Ovary (tissue), 10 donors: ENCODE data around the gene MT3. TPM values are rescaled to one million over a fixed set of nuclear protein-coding genes. Genes with fewer than 3 reads are reported as not detected.

ENCODE experiments used
- DNase-seq, 5 donors: peaks; one replicate each; pipeline ENCODE4 v3.0.0-alpha.2; 2019 to 2020
- H3K27ac ChIP-seq, 2 donors: fragments of 200-600 bp; one replicate each; pipeline versions ENCODE4 v1.5.1 to v1.8.0; 2019 to 2022
- H3K27me3 ChIP-seq: fragments of 200-600 bp; one replicate; pipeline ENCODE4 v1.8.0; 2022
- H3K36me3 ChIP-seq: fragments of 200-600 bp; sonication (generic); one replicate; pipeline ENCODE4 v1.5.1; 2019
- H3K4me1 ChIP-seq: one replicate; pipeline ENCODE4 v1.8.1; 2013; ENCODE audit warnings: mild to moderate bottlenecking, moderate library complexity; ENCODE audit not compliant: insufficient read depth
- H3K4me3 ChIP-seq: fragments of 200-600 bp; sonication (generic); one replicate; pipeline ENCODE4 v1.5.1; 2017
- H3K9me3 ChIP-seq, 2 donors: fragments of 200-600 bp in 1 of 2; sonication (generic) in 1 of 2; one replicate each; pipeline versions ENCODE4 v1.5.1 to v1.8.1; 2013 to 2019; ENCODE audit warnings: mild to moderate bottlenecking in 1 of 2, moderate library complexity in 1 of 2
- CTCF ChIP-seq, 3 donors: fragments of 450-650 bp in 2 of 3; fragments of 200-600 bp in 1 of 3; IDR thresholded peaks; one replicate each; pipeline versions ENCODE4 v1.5.1 to v1.8.0; 2016 to 2022; ENCODE audit warnings: antibody characterized with exemption in 3 of 3, mild to moderate bottlenecking in 1 of 3
- EP300 ChIP-seq: sonication (generic); formaldehyde crosslinking; IDR thresholded peaks from one replicate; pipeline ENCODE4 v1.6.1; 2017; ENCODE audit warnings: antibody characterized with exemption
- POLR2A ChIP-seq: fragments of 450-650 bp; IDR thresholded peaks from one replicate; pipeline ENCODE4 v1.6.1; 2017; ENCODE audit warnings: antibody characterized with exemption, mild to moderate bottlenecking, moderate library complexity
- WGBS, 3 donors: extraction: QIAGEN DNeasy Blood & Tissue Kit in 1 of 3; methylation state at CpG; one replicate each; pipeline versions ENCODE4 v1.1.5 to v1.1.7; 2013 to 2017; 5-methylcytosine and 5-hydroxymethylcytosine counted together
- intact Hi-C, 4 donors: fragments of 100-400 bp; cut with DNase I; formaldehyde crosslinking; loops; one replicate each; pipeline versions ENCODE4 v1.11.0 to v1.15.1; 2022 to 2023
- long read RNA-seq, 3 donors: library from polyadenylated mRNA in 2 of 3; unstranded in 2 of 3; transcript quantifications; one replicate each; pipeline ENCODE4 v2.0.0 and lab custom pipeline, GENCODE V29; 2021 to 2026
- polyA plus RNA-seq, 2 donors: library from polyadenylated mRNA; stranded (reverse); fragments of 200-250 nt in 1 of 2; fragments of 350-450 nt in 1 of 2; fragmentation: Illumina TruSeq in 1 of 2; extraction: RNeasy Lipid Tissue Mini Kit (QIAGEN cat#74804) in 1 of 2; gene quantifications; one replicate each; pipeline ENCODE4 v1.2.3, GENCODE V29; 2013 to 2014
- total RNA-seq, 7 donors: library from RNA; depleted of rRNA in 2 of 7; stranded (reverse); fragments of >200 nt in 2 of 7; fragmentation: NEBNext Ultra II Directional in 3 of 7; extraction: Animal tissue kit (Norgen Biotek cat#: 25700) in 3 of 7; gene quantifications; one replicate each; pipeline versions ENCODE4 v1.1.0 to v1.2.4, GENCODE V29; 2016 to 2023
- donor health status: DM: no; HTN: no; CAD: no; lungs with moderate emphysema.
- donor health status: DM: no; HTN: no; CAD: no.
- donor health status: Bipolar disorder and iron deficiency.
- donor health status: DM: yes; HTN: yes; CAD: no.
- donor health status: DM: no; HTN: no; CAD: no.
- donor health status: DM: yes; HTN: yes; CAD: no.

Gene MT3
- total RNA-seq, result 1 to 10 TPM in 3 of 7 donors, under 1 TPM in 1, not detected in 3; 0.53 to 4.8 (median 1.5) TPM
- 1 to 10 TPM in 1 of 2 donors, under 1 TPM in 1; 0.68 to 1.6 TPM for polyA plus RNA-seq
- long read RNA-seq, donor 1, result 0 reads
- long read RNA-seq, donor 2, transcript MT3-201 (3 exons, 569 nt), result major isoform, 19 of 22 reads
- long read RNA-seq, donor 2, partial matches to known transcripts, result 0 of 22 reads
- long read RNA-seq, donor 2, other reads (novel, unspliced or antisense), result 0 of 22 reads
- long read RNA-seq, donor 3, partial matches to known transcripts, result 0 of 1 reads
- long read RNA-seq, donor 3, other reads (novel, unspliced or antisense), result 0 of 1 reads

GRCh38 chr16:56589141-56590039 lies at the start of gene MT3:
Gene MT3, plus strand, starts transcription at chr16:56589528. Its CDS starts 63 bp downstream, at chr16:56589591.
- intact Hi-C loops, result loop anchor here in 2 of 4 donors (10.0 kb wide), 2 partner anchors 75 to 95 kb away; partner anchors contain the start of gene MT1X (in 1 of the 2)
- H3K27ac ChIP-seq, result no peak within 1 kb of the TSS
- 4% methylated on average over 61 to 87 of the region's 87 CpGs for WGBS, 3 donors

GRCh38 chr16:56539656-56540055 lies 49.7 kb upstream of the MT3 start:
- peak in 4 of 5 donors; percentile 35 to 59 (median 45) for DNase-seq
- peak overlapping the region; percentile 42 to 72 for H3K27ac ChIP-seq
- H3K36me3 ChIP-seq, result no peaks in the 10 kb centered on the region

More at GRCh38 chr16:56589141-56590039, at the start of gene MT3:
- Histone ChIP-seq H3K4me3 (no peak within 1 kb of the TSS), H3K4me1 (peaks cover 3% of the 10 kb centered on the region), H3K27me3 (no peaks in the 10 kb centered on the region), H3K9me3 (no peaks in the 10 kb centered on the region), H3K36me3 (no peaks in the 10 kb centered on the region)
- TF ChIP-seq EP300 (no peak), CTCF (IDR thresholded peaks at IDR 0.05) (no peak), POLR2A (no peak)
- peak in 1 of 5 donors; percentile 15 for DNase-seq

GRCh38 chr16:56542039-56542438 lies 47.3 kb upstream of the MT3 start:
- 15 to 49% (median 16%) methylated on average over 2 of the region's 2 CpGs for WGBS, 3 donors
- peaks cover 3% of the 10 kb centered on the region for H3K4me1 ChIP-seq
- H3K4me3 ChIP-seq, result no peak overlapping the region
- H3K36me3 ChIP-seq, result no peaks in the 10 kb centered on the region
- H3K9me3 ChIP-seq, result peaks cover 0 to 3% of the 10 kb centered on the region in 2 donors
- intact Hi-C loops, result no loop called here
- DNase-seq, result no peak
- no peak overlapping the region for H3K27ac ChIP-seq
- TF ChIP-seq POLR2A, result no peak
- no peak for TF ChIP-seq CTCF (IDR thresholded peaks at IDR 0.05)
- no peak for TF ChIP-seq EP300
- H3K27me3 ChIP-seq, result no peaks in the 10 kb centered on the region

More at GRCh38 chr16:56539656-56540055, 49.7 kb upstream of the MT3 start:
- intact Hi-C loops, result no loop called here
- WGBS, 3 donors, result 4 to 12% (median 12%) methylated on average over 4 of the region's 4 CpGs
- TF ChIP-seq CTCF (IDR thresholded peaks at IDR 0.05), result no peak
- no peak for TF ChIP-seq POLR2A
- Histone ChIP-seq H3K27me3 (no peaks in the 10 kb centered on the region), H3K9me3 (peaks cover 0 to 3% of the 10 kb centered on the region in 2 donors), H3K4me3 (no peak overlapping the region), H3K4me1 (peaks cover 3% of the 10 kb centered on the region)

- TF ChIP-seq CTCF (IDR thresholded peaks at IDR 0.05) (no peak), POLR2A (no peak), EP300 (no peak)
- intact Hi-C loops, result no loop called here
Observed at GRCh38 chr16:56547120-56547948, 42.0 kb upstream of the MT3 start.

More at GRCh38 chr16:56547120-56547948, 42.0 kb upstream of the MT3 start:
- DNase-seq, result no peak
- H3K27ac ChIP-seq, result peak overlapping the region in 1 of 2 donors; percentile 5
- H3K9me3 ChIP-seq, result no peaks in the 10 kb centered on the region
- WGBS, 3 donors, result 31 to 38% (median 35%) methylated on average over 12 of the region's 12 CpGs
- no peak overlapping the region for H3K4me3 ChIP-seq
- no peaks in the 10 kb centered on the region for H3K36me3 ChIP-seq
- H3K4me1 ChIP-seq, result no peaks in the 10 kb centered on the region
- no peaks in the 10 kb centered on the region for H3K27me3 ChIP-seq
